Left lung (tissue), 10 donors: Measurements from ENCODE around the gene SLC4A3. TPM values are rescaled to one million over a fixed set of nuclear protein-coding genes. Genes with fewer than 3 reads are reported as not detected.

Experiments used
- ATAC-seq: fragments of 200-7000 bp; cut with Tn5 transposase; one replicate; pipeline ENCODE4 v1.9.1; 2020; ENCODE audit warnings: moderate library complexity
- DNase-seq, 4 donors: peaks; one replicate each; pipeline ENCODE4 v3.0.0-alpha.2; 2013 to 2020
- H3K27ac ChIP-seq, 2 donors: fragments of 200-600 bp; sonication (generic) in 1 of 2; one replicate each; pipeline versions ENCODE4 v1.5.0 to v1.8.0; 2020 to 2021
- H3K27me3 ChIP-seq, 2 donors: fragments of 200-600 bp; sonication (generic) in 1 of 2; one replicate each; pipeline versions ENCODE4 v1.5.0 to v1.8.0; 2020 to 2021
- H3K36me3 ChIP-seq, 2 donors: fragments of 200-600 bp; sonication (generic) in 1 of 2; one replicate each; pipeline versions ENCODE4 v1.5.0 to v1.8.0; 2020 to 2021
- H3K4me1 ChIP-seq, 2 donors: fragments of 200-600 bp; one replicate each; pipeline ENCODE4 v1.8.0; 2021
- H3K4me3 ChIP-seq, 2 donors: fragments of 200-600 bp; sonication (generic) in 1 of 2; one replicate each; pipeline versions ENCODE4 v1.5.0 to v1.8.0; 2020 to 2021; ENCODE audit warnings: mild to moderate bottlenecking in 1 of 2
- H3K9me3 ChIP-seq, 2 donors: fragments of 200-600 bp; sonication (generic) in 1 of 2; one replicate each; pipeline versions ENCODE4 v1.5.0 to v1.8.0; 2020 to 2021
- intact Hi-C, 2 donors: fragments of 100-400 bp; cut with DNase I; formaldehyde crosslinking; loops; one replicate each; pipeline versions ENCODE4 v1.11.2 to v1.14.2; 2022
- polyA plus RNA-seq, 6 donors: library from polyadenylated mRNA; unstranded; fragments of 120-200 nt; gene quantifications; one replicate each; pipeline ENCODE4 v1.2.1, GENCODE V29; 2013; ENCODE audit not compliant: insufficient read length in 6 of 6
- total RNA-seq, 2 donors: library from RNA; stranded (reverse); fragmentation: NEBNext Ultra II Directional; extraction: Animal tissue kit (Norgen Biotek cat#: 25700); gene quantifications; one replicate each; pipeline ENCODE4 v1.2.1, GENCODE V29; 2021
- TF ChIP-seq, protein P1 (sequence below), 2 donors: fragments of 200-600 bp; sonication (generic) in 1 of 2; IDR thresholded peaks; one replicate each; pipeline versions ENCODE4 v1.5.0 to v1.8.0; 2021; ENCODE audit warnings: antibody characterized with exemption in 2 of 2
- donor health status: DM: no; HTN: yes; CAD: no.
- donor health status: DM: no; HTN: no; CAD: no.

Gene SLC4A3
- total and polyA plus RNA-seq, 8 donors = 2.9 to 13.3 (median 9.8) TPM

DNA sequence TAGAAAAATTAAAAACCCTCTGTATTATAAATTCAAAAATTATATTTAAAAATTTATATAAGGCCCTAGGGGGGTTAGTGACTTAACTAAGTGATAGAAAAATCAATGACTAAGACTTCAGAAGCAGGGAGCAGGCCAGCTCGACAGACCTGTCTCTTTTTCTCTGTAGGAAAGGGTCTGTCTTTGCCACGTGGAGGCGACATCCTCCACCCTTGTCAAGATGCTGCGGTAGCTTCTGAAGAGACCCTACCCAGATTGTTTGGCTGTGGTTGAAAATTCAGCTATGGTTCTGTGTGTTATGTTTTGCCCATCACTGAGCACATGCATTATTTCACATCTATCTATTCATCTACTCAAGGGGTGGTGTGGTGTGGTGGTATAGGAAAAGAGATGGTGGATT is 8.2 kb upstream of the SLC4A3 start:
- H3K27me3 ChIP-seq = no peaks in the 10 kb centered on the region
- no peak overlapping the region for H3K4me3 ChIP-seq
- no peaks in the 10 kb centered on the region for H3K4me1 ChIP-seq
- intact Hi-C loops = no loop called here
- no peak overlapping the region for H3K27ac ChIP-seq
- no peaks in the 10 kb centered on the region for H3K9me3 ChIP-seq
- H3K36me3 ChIP-seq = peaks cover 0 to 23% of the 10 kb centered on the region in 2 donors
- DNase-seq = no peak
- ATAC-seq = no peak
- TF ChIP-seq, protein P1, sequence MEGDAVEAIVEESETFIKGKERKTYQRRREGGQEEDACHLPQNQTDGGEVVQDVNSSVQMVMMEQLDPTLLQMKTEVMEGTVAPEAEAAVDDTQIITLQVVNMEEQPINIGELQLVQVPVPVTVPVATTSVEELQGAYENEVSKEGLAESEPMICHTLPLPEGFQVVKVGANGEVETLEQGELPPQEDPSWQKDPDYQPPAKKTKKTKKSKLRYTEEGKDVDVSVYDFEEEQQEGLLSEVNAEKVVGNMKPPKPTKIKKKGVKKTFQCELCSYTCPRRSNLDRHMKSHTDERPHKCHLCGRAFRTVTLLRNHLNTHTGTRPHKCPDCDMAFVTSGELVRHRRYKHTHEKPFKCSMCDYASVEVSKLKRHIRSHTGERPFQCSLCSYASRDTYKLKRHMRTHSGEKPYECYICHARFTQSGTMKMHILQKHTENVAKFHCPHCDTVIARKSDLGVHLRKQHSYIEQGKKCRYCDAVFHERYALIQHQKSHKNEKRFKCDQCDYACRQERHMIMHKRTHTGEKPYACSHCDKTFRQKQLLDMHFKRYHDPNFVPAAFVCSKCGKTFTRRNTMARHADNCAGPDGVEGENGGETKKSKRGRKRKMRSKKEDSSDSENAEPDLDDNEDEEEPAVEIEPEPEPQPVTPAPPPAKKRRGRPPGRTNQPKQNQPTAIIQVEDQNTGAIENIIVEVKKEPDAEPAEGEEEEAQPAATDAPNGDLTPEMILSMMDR (IDR thresholded peaks at IDR 0.05) = no peak

DNA sequence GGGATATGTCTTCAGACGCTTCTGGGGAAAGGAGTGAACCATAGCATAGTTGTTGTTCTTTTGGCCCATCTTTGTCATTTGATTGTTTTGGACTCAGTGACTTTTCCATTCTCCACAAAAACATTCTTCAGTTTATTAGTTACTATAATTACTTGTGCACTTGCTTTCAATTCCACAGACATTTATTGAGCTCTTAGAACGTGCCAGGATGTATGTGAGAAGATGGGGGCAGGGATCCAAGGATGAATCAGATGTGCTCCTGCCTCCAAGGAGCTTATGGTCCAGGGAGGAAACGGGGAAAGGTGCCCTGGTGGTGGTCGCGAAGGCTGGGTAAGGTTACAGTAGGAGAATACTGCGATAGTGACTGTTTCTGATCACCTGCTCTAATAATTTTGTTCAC is 6.9 kb upstream of the SLC4A3 start:
- ATAC-seq (no peak), DNase-seq (no peak)
- H3K36me3 ChIP-seq = peaks cover 0 to 10% of the 10 kb centered on the region in 2 donors
- intact Hi-C loops = no loop called here
- H3K9me3 ChIP-seq = no peaks in the 10 kb centered on the region
- no peak overlapping the region for H3K27ac ChIP-seq
- no peak overlapping the region for H3K4me3 ChIP-seq
- no peaks in the 10 kb centered on the region for H3K4me1 ChIP-seq
- TF ChIP-seq, protein P1 (IDR thresholded peaks at IDR 0.05) = no peak
- peaks cover 0 to 3% of the 10 kb centered on the region in 2 donors for H3K27me3 ChIP-seq

DNA sequence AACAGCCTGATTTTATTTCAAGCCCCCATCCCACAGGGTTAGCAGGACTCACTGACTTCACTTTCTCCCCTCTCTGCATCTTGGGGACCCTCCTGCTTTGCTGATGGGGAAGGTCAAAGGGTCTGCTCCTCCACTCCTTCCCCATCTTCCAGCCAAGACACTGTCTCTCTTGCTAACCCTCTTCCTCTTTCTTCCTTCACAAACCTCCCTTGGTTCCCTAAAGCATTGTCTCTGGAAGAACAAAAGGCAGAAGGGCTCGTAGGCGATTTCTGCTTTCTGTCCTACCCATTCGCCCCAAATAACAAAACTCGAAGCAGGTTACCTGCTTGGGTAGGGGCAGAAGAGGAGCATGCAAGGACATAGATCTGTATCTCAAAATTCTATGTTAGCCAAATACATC is 5.5 kb upstream of the SLC4A3 start:
- H3K9me3 ChIP-seq = no peaks in the 10 kb centered on the region
- H3K4me1 ChIP-seq = no peaks in the 10 kb centered on the region
- intact Hi-C loops = no loop called here
- no peak overlapping the region for H3K27ac ChIP-seq
- H3K4me3 ChIP-seq = no peak overlapping the region
- H3K27me3 ChIP-seq = peaks cover 0 to 17% of the 10 kb centered on the region in 2 donors
- TF ChIP-seq, protein P1 (IDR thresholded peaks at IDR 0.05) = no peak
- DNase-seq = no peak
- no peak for ATAC-seq
- H3K36me3 ChIP-seq = no peaks in the 10 kb centered on the region

DNA sequence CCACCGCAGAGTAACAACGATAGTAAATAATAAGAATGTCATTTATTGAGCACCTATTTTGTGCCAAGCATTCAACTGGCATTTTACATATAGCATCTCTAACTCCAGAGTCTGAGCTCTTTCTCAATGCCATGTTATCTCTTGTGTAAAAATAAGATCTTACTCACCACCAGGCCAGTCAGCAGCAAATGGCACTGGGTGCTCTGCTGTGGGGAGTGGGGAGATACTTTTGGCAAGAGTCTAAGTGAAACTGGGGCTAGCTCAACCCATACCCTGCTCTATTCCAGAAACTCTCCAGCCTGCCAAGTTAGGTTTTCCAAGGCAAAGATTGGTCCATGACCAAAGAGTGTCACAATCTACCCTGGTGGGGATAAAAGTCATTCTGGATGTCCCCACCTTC is 5.0 kb upstream of the SLC4A3 start:
- intact Hi-C loops = no loop called here
- Histone ChIP-seq H3K4me3 (no peak overlapping the region), H3K27ac (no peak overlapping the region), H3K36me3 (no peaks in the 10 kb centered on the region), H3K4me1 (no peaks in the 10 kb centered on the region), H3K27me3 (peaks cover 0 to 23% of the 10 kb centered on the region in 2 donors), H3K9me3 (no peaks in the 10 kb centered on the region)
- ATAC-seq (no peak), DNase-seq (no peak)
- TF ChIP-seq, protein P1 (IDR thresholded peaks at IDR 0.05) = no peak

DNA sequence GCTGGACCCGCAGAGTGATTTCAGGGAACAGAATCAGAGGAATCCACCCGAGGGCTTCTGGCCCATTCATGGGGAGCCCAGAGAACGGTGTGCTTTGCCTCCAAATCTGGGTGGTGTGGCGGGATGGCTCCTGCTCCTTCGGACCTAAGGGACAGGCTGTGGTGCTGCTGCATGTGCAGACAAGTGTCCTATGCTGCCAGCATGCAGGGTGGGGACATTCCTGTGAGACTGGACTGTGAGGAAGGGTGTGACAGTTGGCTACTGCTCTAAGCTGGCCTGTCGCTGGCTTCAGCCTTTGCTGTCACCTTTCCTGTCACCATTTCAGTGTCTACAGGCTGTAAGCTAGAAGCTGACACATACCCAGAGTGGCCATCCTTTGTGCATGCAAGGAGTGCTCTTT is 2.9 kb upstream of the SLC4A3 start:
- intact Hi-C loops = no loop called here
- Histone ChIP-seq H3K9me3 (no peaks in the 10 kb centered on the region), H3K27me3 (peaks cover 0 to 42% of the 10 kb centered on the region in 2 donors), H3K4me1 (peaks cover 6 to 7% of the 10 kb centered on the region in 2 donors), H3K4me3 (no peak overlapping the region), H3K27ac (no peak overlapping the region), H3K36me3 (no peaks in the 10 kb centered on the region)
- no peak for ATAC-seq
- TF ChIP-seq, protein P1 (IDR thresholded peaks at IDR 0.05) = no peak
- DNase-seq = peak in 1 of 4 donors; percentile 54
